Mammary epithelial cell (primary cell): ENCODE measurements around the gene SLC25A43.

Experiments
- EZH2 ChIP-seq: IDR thresholded peaks from 2 replicates; pipeline ENCODE4 v1.6.1; 2012; ENCODE audit warnings: low read length, inconsistent platforms, borderline replicate concordance
- TF ChIP-seq, protein P1 (sequence below), 2 donors: IDR thresholded peaks in 1 of 2; conservative IDR thresholded peaks in 1 of 2; 2 replicates each; pipeline ENCODE4 v1.5.1; 2011 to 2012; ENCODE audit warnings: inconsistent platforms in 2 of 2, low read length in 2 of 2, mild to moderate bottlenecking in 2 of 2, control low read depth in 1 of 2, low read depth in 1 of 2; ENCODE audit not compliant: insufficient read depth in 1 of 2; ENCODE audit errors: extremely low read depth in 1 of 2

GRCh38 chrX:119393144-119393543 is 6.0 kb upstream of the SLC25A43 start:
- TF ChIP-seq, protein P1, sequence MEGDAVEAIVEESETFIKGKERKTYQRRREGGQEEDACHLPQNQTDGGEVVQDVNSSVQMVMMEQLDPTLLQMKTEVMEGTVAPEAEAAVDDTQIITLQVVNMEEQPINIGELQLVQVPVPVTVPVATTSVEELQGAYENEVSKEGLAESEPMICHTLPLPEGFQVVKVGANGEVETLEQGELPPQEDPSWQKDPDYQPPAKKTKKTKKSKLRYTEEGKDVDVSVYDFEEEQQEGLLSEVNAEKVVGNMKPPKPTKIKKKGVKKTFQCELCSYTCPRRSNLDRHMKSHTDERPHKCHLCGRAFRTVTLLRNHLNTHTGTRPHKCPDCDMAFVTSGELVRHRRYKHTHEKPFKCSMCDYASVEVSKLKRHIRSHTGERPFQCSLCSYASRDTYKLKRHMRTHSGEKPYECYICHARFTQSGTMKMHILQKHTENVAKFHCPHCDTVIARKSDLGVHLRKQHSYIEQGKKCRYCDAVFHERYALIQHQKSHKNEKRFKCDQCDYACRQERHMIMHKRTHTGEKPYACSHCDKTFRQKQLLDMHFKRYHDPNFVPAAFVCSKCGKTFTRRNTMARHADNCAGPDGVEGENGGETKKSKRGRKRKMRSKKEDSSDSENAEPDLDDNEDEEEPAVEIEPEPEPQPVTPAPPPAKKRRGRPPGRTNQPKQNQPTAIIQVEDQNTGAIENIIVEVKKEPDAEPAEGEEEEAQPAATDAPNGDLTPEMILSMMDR (conservative IDR thresholded peaks at IDR 0.05 in 1 of 2, IDR thresholded peaks at IDR 0.05 in 1 of 2; ENCODE audit: extremely low read depth in 1 of 2, insufficient read depth in 1 of 2, low read depth in 1 of 2, low read length in 2 of 2), result no peak
- TF ChIP-seq EZH2, result no peak
